HS-5 (cell line): ENCODE measurements around the gene CARD14.
"Not testable (repeated sequence)": the region's sequence is repeated elsewhere in the genome, so short reads cannot be mapped to it uniquely, and the experiment has no call there.

Experiments
- DNase-seq: peaks from one replicate; pipeline ENCODE4 v3.0.0-alpha.2; 2012; ENCODE audit warnings: low read depth

The CARD14 gene

GRCh38 chr17:80185968-80186367 is 16.1 kb downstream of the CARD14 start:
- no peak for DNase-seq

GRCh38 chr17:80187090-80187489 is 17.3 kb downstream of the CARD14 start:
- DNase-seq = no peak

- no peak for DNase-seq
Measured at GRCh38 chr17:80187515-80187941, 17.7 kb downstream of the CARD14 start.

- no peak for DNase-seq
Measured at GRCh38 chr17:80189611-80190010, 19.8 kb downstream of the CARD14 start.

- no peak for DNase-seq
Measured at GRCh38 chr17:80190716-80191115, 20.9 kb downstream of the CARD14 start.

- DNase-seq = no peak
Measured at GRCh38 chr17:80191192-80191591, 21.4 kb downstream of the CARD14 start.

- no peak for DNase-seq
Measured at GRCh38 chr17:80191865-80192661, 22.2 kb downstream of the CARD14 start.

- no peak for DNase-seq
Measured at GRCh38 chr17:80195141-80195540, 25.3 kb downstream of the CARD14 start.

- no peak for DNase-seq
Measured at GRCh38 chr17:80195671-80196529, 26.1 kb downstream of the CARD14 start.

GRCh38 chr17:80196652-80197051 is 26.8 kb downstream of the CARD14 start:
- no peak for DNase-seq

GRCh38 chr17:80198144-80198661 is 28.4 kb downstream of the CARD14 start:
- DNase-seq = no peak

GRCh38 chr17:80199295-80199694 is 29.5 kb downstream of the CARD14 start:
- not testable (repeated sequence) for DNase-seq

GRCh38 chr17:80201446-80201845 is 31.6 kb downstream of the CARD14 start:
- no peak for DNase-seq

GRCh38 chr17:80202197-80202596 is 32.4 kb downstream of the CARD14 start:
- DNase-seq = no peak

- no peak for DNase-seq
Measured at GRCh38 chr17:80203471-80203963, 33.7 kb downstream of the CARD14 start.

- DNase-seq = no peak
Measured at GRCh38 chr17:80204626-80205468, 35.0 kb downstream of the CARD14 start.

GRCh38 chr17:80205811-80206210 is 36.0 kb downstream of the CARD14 start:
- DNase-seq = no peak

GRCh38 chr17:80208050-80208449 is 38.2 kb downstream of the CARD14 start:
- DNase-seq = no peak

- no peak for DNase-seq
Measured at GRCh38 chr17:80209765-80210164, 39.9 kb downstream of the CARD14 start.

- DNase-seq = no peak
Measured at GRCh38 chr17:80210348-80211108, 40.7 kb downstream of the CARD14 start.

- no peak for DNase-seq
Measured at GRCh38 chr17:80212109-80212508, 42.3 kb downstream of the CARD14 start.
